HG03175 (cell line): ENCODE measurements around the gene KIAA1217.

Experiments used
- ATAC-seq: cut with Tn5 transposase; IDR thresholded peaks from one replicate; pipeline ENCODE4 v1.9.1; 2021; ENCODE audit warnings: mild to moderate bottlenecking, moderate library complexity; ENCODE audit not compliant: unreplicated experiment

The KIAA1217 gene

GRCh38 chr10:24208661-24209431 lies at the start of gene KIAA1217:
Gene KIAA1217 (plus strand): TSS chr10:24209138. CDS start chr10:24209194, 56 bp downstream.
- peak; percentile 31 for ATAC-seq

- ATAC-seq = no peak
These were observed 46.5 kb upstream of the KIAA1217 start for GRCh38 chr10:24162206-24162985.

- ATAC-seq = no peak
These were observed 45.5 kb upstream of the KIAA1217 start for GRCh38 chr10:24163485-24163884.

- ATAC-seq = no peak
These were observed 40.4 kb upstream of the KIAA1217 start for GRCh38 chr10:24168258-24169170.

GRCh38 chr10:24170199-24170598 lies 38.7 kb upstream of the KIAA1217 start:
- ATAC-seq = no peak

- ATAC-seq = no peak
These were observed 36.0 kb upstream of the KIAA1217 start for GRCh38 chr10:24172909-24173308.

- ATAC-seq = no peak
These were observed 34.9 kb upstream of the KIAA1217 start for GRCh38 chr10:24174014-24174413.

- ATAC-seq = no peak
These were observed 32.3 kb upstream of the KIAA1217 start for GRCh38 chr10:24176658-24177057.

- ATAC-seq = no peak
These were observed 31.3 kb upstream of the KIAA1217 start for GRCh38 chr10:24177636-24178035.

- ATAC-seq = no peak
These were observed 28.0 kb upstream of the KIAA1217 start for GRCh38 chr10:24180891-24181290.

GRCh38 chr10:24184455-24184854 lies 24.5 kb upstream of the KIAA1217 start:
- no peak for ATAC-seq

GRCh38 chr10:24193330-24193729 lies 15.6 kb upstream of the KIAA1217 start:
- ATAC-seq = no peak

- ATAC-seq = no peak
These were observed 11.7 kb upstream of the KIAA1217 start for GRCh38 chr10:24197263-24197662.

- ATAC-seq = no peak
These were observed 7.3 kb upstream of the KIAA1217 start for GRCh38 chr10:24201503-24202180.

GRCh38 chr10:24202181-24202570 lies 6.8 kb upstream of the KIAA1217 start:
- ATAC-seq = no peak

GRCh38 chr10:24205821-24206220 lies 3.1 kb upstream of the KIAA1217 start:
- no peak for ATAC-seq

- no peak for ATAC-seq
These were observed 2.6 kb upstream of the KIAA1217 start for GRCh38 chr10:24206334-24206733.

GRCh38 chr10:24206926-24207325 lies 2.0 kb upstream of the KIAA1217 start:
- no peak for ATAC-seq

GRCh38 chr10:24207341-24207740 lies 1.6 kb upstream of the KIAA1217 start:
- ATAC-seq = no peak

GRCh38 chr10:24207781-24208611 lies 942 bp upstream of the KIAA1217 start:
- ATAC-seq = no peak
